ENCODE measurements around the gene HDAC9.

Gene HDAC9

GRCh38 chr7:18808026-18808425 is 312.5 kb downstream of the HDAC9 start:
- Histone ChIP-seq H3K4me1 (ENCODE audit: control insufficient read depth, insufficient read depth, low read length) (no peaks in the 10 kb centered on the region), H3K4me3 (ENCODE audit: low read depth, low read length) (no peak overlapping the region), H3K27ac (ENCODE audit: extremely low read depth, low read depth, low read length) (no peak overlapping the region), H3K9me3 (ENCODE audit: control insufficient read depth, insufficient read depth, low read depth, low read length) (no peaks in the 10 kb centered on the region; the same call in 1 of the 2 replicates), H3K36me3 (ENCODE audit: control insufficient read depth in 2 of 2, insufficient read depth in 1 of 2, low read length in 2 of 2) (no peaks in the 10 kb centered on the region)
- POLR2A ChIA-PET: no interaction called here
- CTCF ChIA-PET: no interaction called here
- no peak for TF ChIP-seq ZNF473 (tag by site-specific recombination; IDR thresholded peaks at IDR 0.05)

GRCh38 chr7:18815261-18815960 is 319.9 kb downstream of the HDAC9 start:
- ChIA-PET POLR2A (no interaction called here), CTCF (no interaction called here)
- no peaks in the 10 kb centered on the region for H3K4me1 ChIP-seq (ENCODE audit: control insufficient read depth, insufficient read depth, low read length)
- no peaks in the 10 kb centered on the region for H3K36me3 ChIP-seq (ENCODE audit: control insufficient read depth in 2 of 2, insufficient read depth in 1 of 2, low read length in 2 of 2)
- H3K27ac ChIP-seq (ENCODE audit: extremely low read depth, low read depth, low read length): no peak overlapping the region
- no peak for TF ChIP-seq ZNF404 (tag by site-specific recombination; IDR thresholded peaks at IDR 0.05)
- TF ChIP-seq ZBTB17 (tag by site-specific recombination; IDR thresholded peaks at IDR 0.05): no peak
- TF ChIP-seq ZNF501 (tag by site-specific recombination; IDR thresholded peaks at IDR 0.05): no peak
- TF ChIP-seq SCRT1 (tag by site-specific recombination; IDR thresholded peaks at IDR 0.05; ENCODE audit: borderline replicate concordance): no peak
- no peak for TF ChIP-seq GLI2 (tag by site-specific recombination; IDR thresholded peaks at IDR 0.05; ENCODE audit: borderline replicate concordance, low read depth)
- no peak for TF ChIP-seq SP7 (tag by site-specific recombination; IDR thresholded peaks at IDR 0.05)
- TF ChIP-seq ZNF426 (tag by site-specific recombination; IDR thresholded peaks at IDR 0.05): no peak
- no peak for TF ChIP-seq ZNF585B (tag by site-specific recombination; IDR thresholded peaks at IDR 0.05)
- no peak for TF ChIP-seq INSM2 (tag by site-specific recombination; IDR thresholded peaks at IDR 0.05)
- no peak for TF ChIP-seq ATF2 (tag by site-specific recombination; IDR thresholded peaks at IDR 0.05; ENCODE audit: low read depth)
- no peak for TF ChIP-seq ZFHX2 (tag by site-specific recombination; conservative IDR thresholded peaks at IDR 0.05)
- no peak for TF ChIP-seq SALL2 (tag by site-specific recombination; IDR thresholded peaks at IDR 0.05; ENCODE audit: borderline replicate concordance)
- no peak for TF ChIP-seq ZNF555 (tag by site-specific recombination; conservative IDR thresholded peaks at IDR 0.05)
- no peak for TF ChIP-seq ZNF155 (tag by site-specific recombination; IDR thresholded peaks at IDR 0.05)
- TF ChIP-seq ZNF677 (tag by site-specific recombination; IDR thresholded peaks at IDR 0.05): no peak
- no peak for TF ChIP-seq ZNF311 (tag by site-specific recombination; IDR thresholded peaks at IDR 0.05; ENCODE audit: borderline replicate concordance)
- no peaks in the 10 kb centered on the region; the same call in 1 of the 2 replicates for H3K9me3 ChIP-seq (ENCODE audit: control insufficient read depth, insufficient read depth, low read depth, low read length)
- no peak overlapping the region for H3K4me3 ChIP-seq (ENCODE audit: low read depth, low read length)

- H3K27ac ChIP-seq (ENCODE audit: extremely low read depth, low read depth, low read length): no peak overlapping the region
- no peaks in the 10 kb centered on the region for H3K36me3 ChIP-seq (ENCODE audit: control insufficient read depth in 2 of 2, insufficient read depth in 1 of 2, low read length in 2 of 2)
- no peaks in the 10 kb centered on the region for H3K4me1 ChIP-seq (ENCODE audit: control insufficient read depth, insufficient read depth, low read length)
- no peak for TF ChIP-seq ZNF747 (tag by site-specific recombination; IDR thresholded peaks at IDR 0.05)
- no peak for TF ChIP-seq ZEB2 (tag by site-specific recombination; IDR thresholded peaks at IDR 0.05)
- no peak for TF ChIP-seq HOXC10 (CRISPR knock-in tag; IDR thresholded peaks at IDR 0.05)
- no peak for TF ChIP-seq ZNF133 (tag by site-specific recombination; IDR thresholded peaks at IDR 0.05)
- TF ChIP-seq ZBTB6 (tag by site-specific recombination; IDR thresholded peaks at IDR 0.05): no peak
- TF ChIP-seq ZNF174 (tag by site-specific recombination; IDR thresholded peaks at IDR 0.05): no peak
- no peak for TF ChIP-seq ZNF266 (tag by site-specific recombination; IDR thresholded peaks at IDR 0.05; ENCODE audit: low read depth)
- no peak for TF ChIP-seq ZBTB44 (tag by site-specific recombination; IDR thresholded peaks at IDR 0.05)
- TF ChIP-seq SCRT2 (tag by site-specific recombination; IDR thresholded peaks at IDR 0.05): no peak
- TF ChIP-seq ZFP3 (tag by site-specific recombination; IDR thresholded peaks at IDR 0.05; ENCODE audit: low read depth): no peak
- no peaks in the 10 kb centered on the region for H3K9me3 ChIP-seq (ENCODE audit: control insufficient read depth, insufficient read depth, low read depth, low read length)
- no peak overlapping the region for H3K4me3 ChIP-seq (ENCODE audit: low read depth, low read length)
- ChIA-PET POLR2A (no interaction called here), CTCF (no interaction called here)
These were observed 325.4 kb downstream of the HDAC9 start for GRCh38 chr7:18820981-18821380.
